T-helper 17 cell (primary cell): ENCODE data around the gene SHISAL2A. TPM values are rescaled to one million over a fixed set of nuclear protein-coding genes. Genes with fewer than 3 reads are reported as not detected.
A peak's percentile ranks its signal among the peaks of the same experiment; 100 is the strongest.

Experiments used
- ATAC-seq: fragments of 150-1000 bp; cut with Tn5 transposase; 2 replicates; pipeline ENCODE4 v1.10.0; 2021; ENCODE audit warnings: mild to moderate bottlenecking, moderate library complexity
- DNase-seq, 3 donors: peaks; one replicate each; pipeline versions ENCODE4 v3.0.0 to v3.0.0-alpha.2; 2020 to 2021
- H3K9me3 ChIP-seq: one replicate; pipeline ENCODE4 v1.7.0; 2013; ENCODE audit warnings: low read length, mild to moderate bottlenecking; ENCODE audit not compliant: control insufficient read depth, poor library complexity, severe bottlenecking
- H3K27ac Mint-ChIP-seq: one replicate; pipeline ENCODE4 v1.8.0; 2022; ENCODE audit warnings: mild to moderate bottlenecking, moderate library complexity, mixed read lengths
- H3K27me3 Mint-ChIP-seq: one replicate; pipeline ENCODE4 v1.8.0; 2022; ENCODE audit warnings: mixed read lengths
- H3K36me3 Mint-ChIP-seq: one replicate; pipeline ENCODE4 v1.8.0; 2022; ENCODE audit warnings: low read depth, mixed read lengths
- H3K4me1 Mint-ChIP-seq: one replicate; pipeline ENCODE4 v1.8.0; 2022; ENCODE audit warnings: mild to moderate bottlenecking, mixed read lengths
- H3K4me3 Mint-ChIP-seq: one replicate; pipeline ENCODE4 v1.8.0; 2022; ENCODE audit warnings: mild to moderate bottlenecking, moderate library complexity, mixed read lengths
- total RNA-seq, 4 donors: library from RNA in 2 of 4; stranded (reverse) in 2 of 4; gene quantifications; one replicate each; pipeline ENCODE4 v1.2.3 and lab custom pipeline; 2022 to 2026

Gene SHISAL2A
- total RNA-seq, 2 donors from 2014 or later = 33.1 to 41.9 TPM

DNA sequence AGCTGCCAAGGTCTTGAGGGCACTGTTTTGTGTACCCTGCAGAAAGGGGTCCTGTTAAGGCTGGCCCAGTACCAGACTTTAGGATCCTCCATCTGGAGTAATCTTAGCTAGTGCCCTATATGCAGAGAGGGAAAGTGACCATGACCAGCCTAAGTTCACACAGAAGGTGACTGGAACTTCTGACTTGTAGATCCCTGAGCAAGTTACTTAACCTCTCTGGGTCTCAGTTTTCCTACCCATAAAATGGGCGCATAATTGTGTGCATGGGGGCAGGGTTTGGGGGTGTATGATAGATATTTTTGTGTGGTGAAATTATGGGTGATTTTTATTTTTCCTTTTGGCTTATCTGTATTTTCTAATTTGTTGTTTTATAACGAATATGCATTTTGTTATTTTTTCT, 3.3 kb upstream of the SHISAL2A start:
- peaks cover 7% of the 10 kb centered on the region for H3K36me3 Mint-ChIP-seq
- H3K9me3 ChIP-seq = no peaks in the 10 kb centered on the region
- H3K27ac Mint-ChIP-seq = no peak overlapping the region
- ATAC-seq = no peak
- no peak overlapping the region for H3K4me3 Mint-ChIP-seq
- peaks cover 41% of the 10 kb centered on the region for H3K4me1 Mint-ChIP-seq
- no peaks in the 10 kb centered on the region for H3K27me3 Mint-ChIP-seq
- no peak for DNase-seq

DNA sequence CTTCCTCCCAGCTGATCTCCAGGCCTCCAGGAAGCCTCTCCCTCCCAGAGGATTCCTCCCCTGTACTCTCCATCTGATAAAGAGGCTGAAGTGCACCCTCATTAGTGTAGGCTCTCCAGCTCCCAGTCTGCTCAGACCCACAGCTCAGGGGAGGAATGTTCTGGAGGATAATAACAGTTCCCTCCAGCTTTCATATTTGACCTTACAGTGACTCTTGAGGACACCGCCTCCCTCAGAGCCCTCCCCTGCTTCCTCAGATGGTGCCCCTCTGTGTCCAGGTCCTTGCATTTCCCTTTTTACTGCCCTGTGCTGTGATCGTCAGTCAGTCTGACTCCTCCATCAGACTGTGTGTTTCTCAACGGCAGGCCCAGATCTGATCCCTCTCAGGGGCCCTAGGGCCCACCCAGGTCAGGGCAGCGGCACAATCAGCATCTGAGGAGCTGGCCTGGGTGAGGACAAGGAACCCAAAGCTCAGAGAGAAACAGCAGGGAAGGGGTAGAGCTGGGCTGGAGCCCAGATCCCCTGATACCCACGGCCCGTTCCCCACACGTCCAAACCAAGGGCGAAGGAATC, 1.1 kb upstream of the SHISAL2A start:
- DNase-seq = no peak

DNA sequence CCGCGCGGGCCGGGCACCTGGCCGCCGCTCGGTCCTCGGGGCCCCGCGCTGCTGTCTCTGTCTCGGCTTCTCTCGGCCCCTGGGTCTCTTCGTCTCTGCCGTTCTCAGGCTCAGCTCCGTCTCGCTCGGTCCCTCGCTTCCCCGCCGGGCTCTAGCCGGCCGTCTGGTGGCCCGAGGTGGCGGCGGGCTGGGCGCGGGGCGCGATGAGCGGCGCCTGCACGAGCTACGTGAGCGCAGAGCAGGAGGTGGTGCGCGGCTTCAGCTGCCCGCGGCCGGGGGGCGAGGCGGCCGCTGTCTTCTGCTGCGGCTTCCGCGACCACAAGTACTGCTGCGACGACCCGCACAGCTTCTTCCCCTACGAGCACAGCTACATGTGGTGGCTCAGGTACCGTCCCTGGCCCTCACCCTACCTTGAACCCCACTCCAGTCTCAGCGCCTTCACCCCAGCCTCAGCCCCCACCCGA, 355 bp downstream of the SHISAL2A start:
- Mint-ChIP-seq H3K4me1 (peaks cover 57% of the 10 kb centered on the region), H3K4me3 (peak overlapping the region; percentile 94), H3K36me3 (peaks cover 6% of the 10 kb centered on the region), H3K27me3 (no peaks in the 10 kb centered on the region), H3K27ac (peak overlapping the region; percentile 100)
- peak; percentile 22 to 25 (median 24) for DNase-seq
- ATAC-seq = peak; percentile 16
- H3K9me3 ChIP-seq = no peaks in the 10 kb centered on the region

More for the DNA sequence above, 1.1 kb upstream of the SHISAL2A start:
- H3K27ac Mint-ChIP-seq = peak overlapping the region; percentile 100
- peaks cover 46% of the 10 kb centered on the region for H3K4me1 Mint-ChIP-seq
- no peaks in the 10 kb centered on the region for H3K9me3 ChIP-seq
- H3K36me3 Mint-ChIP-seq = peaks cover 7% of the 10 kb centered on the region
- H3K27me3 Mint-ChIP-seq = no peaks in the 10 kb centered on the region
- H3K4me3 Mint-ChIP-seq = peak overlapping the region; percentile 94
- ATAC-seq = no peak

DNA sequence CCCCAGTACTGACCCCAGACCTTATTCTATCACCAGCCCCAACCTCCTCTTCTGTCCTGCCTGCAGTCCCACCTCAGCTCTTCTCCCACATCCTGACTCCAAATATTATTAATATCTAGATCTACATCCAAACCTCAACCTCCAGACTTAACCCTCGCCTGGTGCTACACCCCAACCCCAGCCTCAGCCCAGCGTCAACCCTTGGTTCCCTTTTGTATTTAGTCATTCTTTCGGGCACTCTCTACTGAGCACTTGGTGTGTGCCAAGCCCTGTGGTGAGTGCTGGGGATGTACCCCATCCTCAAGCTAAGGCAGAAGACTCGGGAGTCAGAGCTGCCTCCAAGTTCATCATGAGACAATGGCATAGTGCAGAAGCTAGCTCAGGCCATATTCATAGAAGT, 1.1 kb downstream of the SHISAL2A start:
- H3K4me3 Mint-ChIP-seq = peak overlapping the region; percentile 94
- H3K9me3 ChIP-seq = no peaks in the 10 kb centered on the region
- DNase-seq (no peak), ATAC-seq (no peak)
- H3K4me1 Mint-ChIP-seq = peaks cover 61% of the 10 kb centered on the region
- peaks cover 7% of the 10 kb centered on the region for H3K36me3 Mint-ChIP-seq
- H3K27me3 Mint-ChIP-seq = no peaks in the 10 kb centered on the region
- H3K27ac Mint-ChIP-seq = peak overlapping the region; percentile 100

DNA sequence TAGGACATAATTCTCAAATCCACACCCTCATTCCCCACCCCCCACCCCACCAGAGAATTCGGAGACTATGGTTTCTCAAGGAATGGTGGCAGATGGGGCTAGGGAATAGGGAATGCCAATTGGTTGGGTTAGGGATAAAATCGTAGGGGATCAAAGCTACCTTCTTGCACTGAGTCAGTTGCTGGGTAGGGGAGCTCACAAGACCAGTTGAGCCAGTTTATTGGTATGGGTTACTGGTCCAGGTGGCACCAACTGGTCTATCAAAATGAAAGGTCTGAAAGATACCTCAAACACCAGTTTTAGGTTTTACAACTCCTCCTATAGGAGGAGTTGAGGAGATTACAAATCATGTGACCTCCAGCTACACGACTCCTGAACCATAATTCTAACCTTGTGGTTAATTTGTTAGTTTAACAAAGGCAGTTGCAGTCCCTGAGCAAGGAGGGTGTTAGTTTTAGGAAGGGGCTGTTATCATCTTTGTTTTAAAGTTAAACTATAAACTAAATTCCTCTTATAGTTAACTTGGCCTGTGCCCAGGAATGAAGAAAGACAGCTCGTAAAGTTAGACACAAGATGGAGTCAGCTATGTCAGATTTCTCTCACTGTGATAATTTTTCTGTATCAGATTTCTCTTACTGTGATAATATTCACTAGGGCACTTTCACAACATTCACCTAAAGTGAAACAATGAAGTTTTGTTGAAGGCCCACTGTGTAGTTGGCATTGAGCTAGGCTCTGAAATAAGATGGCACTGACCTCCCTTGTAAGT, 2.5 kb downstream of the SHISAL2A start:
- H3K4me3 Mint-ChIP-seq = peak overlapping the region; percentile 69
- H3K27ac Mint-ChIP-seq = peak overlapping the region; percentile 100
- peaks cover 7% of the 10 kb centered on the region for H3K36me3 Mint-ChIP-seq
- H3K9me3 ChIP-seq = no peaks in the 10 kb centered on the region
- ATAC-seq (no peak), DNase-seq (no peak)
- H3K4me1 Mint-ChIP-seq = peaks cover 57% of the 10 kb centered on the region
- no peaks in the 10 kb centered on the region for H3K27me3 Mint-ChIP-seq

DNA sequence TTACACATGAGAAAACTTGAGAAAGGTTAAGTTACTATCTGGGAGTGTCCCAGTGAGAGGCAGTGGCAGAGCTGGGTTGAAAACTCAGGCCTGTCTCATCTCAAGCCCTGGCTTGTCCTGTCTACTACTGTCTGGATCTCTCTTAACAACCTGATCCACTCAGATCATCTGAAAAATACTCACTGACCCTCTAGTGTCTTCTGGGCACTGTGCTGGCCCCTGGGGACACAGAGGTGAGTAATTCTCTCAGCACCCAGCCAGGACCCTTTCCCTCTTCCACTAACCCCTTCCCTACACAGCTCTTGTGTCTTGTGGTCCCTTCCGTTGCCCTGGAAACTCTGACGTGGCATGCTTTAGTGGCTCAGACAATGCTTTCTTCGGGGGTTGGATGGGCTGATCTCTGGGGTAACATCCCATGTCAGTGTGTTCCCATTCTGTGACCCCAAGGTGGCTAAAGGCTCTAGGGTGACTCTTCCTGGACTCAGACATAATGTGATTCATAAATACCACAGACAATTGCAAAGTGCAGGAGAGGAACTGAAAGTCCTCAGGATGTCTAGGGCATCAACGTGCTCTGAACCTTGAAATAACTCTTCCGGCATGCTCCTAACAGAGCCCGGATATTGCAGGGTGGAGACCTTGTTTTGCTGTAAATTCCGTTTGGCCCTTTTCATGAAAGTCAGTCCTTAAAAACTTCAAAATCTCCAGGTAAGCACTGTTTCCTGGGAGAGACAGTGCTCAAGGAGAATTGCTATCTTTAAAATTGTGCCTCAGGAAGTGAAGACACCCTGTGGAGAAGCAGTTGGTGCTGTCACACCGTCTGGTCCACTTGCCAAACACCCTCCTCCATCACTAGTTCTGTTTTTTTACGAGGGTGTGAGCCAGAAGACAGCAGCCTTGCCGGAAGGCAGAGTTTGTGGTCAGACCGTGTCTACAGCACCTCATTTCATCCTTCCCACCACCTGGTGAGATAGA, 4.0 kb downstream of the SHISAL2A start:
- peaks cover 12% of the 10 kb centered on the region for H3K36me3 Mint-ChIP-seq
- H3K4me3 Mint-ChIP-seq = peak overlapping the region; percentile 95
- DNase-seq = peak; percentile 22 to 55 (median 47)
- no peaks in the 10 kb centered on the region for H3K27me3 Mint-ChIP-seq
- peak; percentile 75 for ATAC-seq
- peak overlapping the region; percentile 100 for H3K27ac Mint-ChIP-seq
- H3K9me3 ChIP-seq = no peaks in the 10 kb centered on the region
- peaks cover 58% of the 10 kb centered on the region for H3K4me1 Mint-ChIP-seq

DNA sequence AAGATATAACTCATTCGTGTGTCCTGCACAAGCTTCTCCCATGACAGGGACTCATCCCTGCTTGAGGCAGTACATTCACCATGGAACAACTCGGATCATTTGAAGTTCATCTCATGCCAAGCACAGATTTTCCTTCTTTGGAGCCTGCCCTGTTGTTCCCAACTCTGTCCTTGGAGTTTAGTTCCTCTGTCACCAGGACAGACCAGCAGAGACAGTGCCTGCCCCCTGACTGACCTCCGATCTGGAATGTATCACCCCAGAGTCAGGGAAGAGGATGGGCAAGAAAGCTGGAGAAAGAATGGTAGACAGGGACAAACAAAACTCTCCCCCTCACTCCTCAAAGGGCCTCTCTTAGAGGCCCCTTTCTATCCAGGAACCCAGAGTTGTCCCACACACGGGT, 5.0 kb downstream of the SHISAL2A start:
- H3K27ac Mint-ChIP-seq = peak overlapping the region; percentile 100
- ATAC-seq = no peak
- H3K36me3 Mint-ChIP-seq = peaks cover 12% of the 10 kb centered on the region
- H3K27me3 Mint-ChIP-seq = no peaks in the 10 kb centered on the region
- no peaks in the 10 kb centered on the region for H3K9me3 ChIP-seq
- DNase-seq = no peak
- peaks cover 58% of the 10 kb centered on the region for H3K4me1 Mint-ChIP-seq
- peak overlapping the region; percentile 95 for H3K4me3 Mint-ChIP-seq

DNA sequence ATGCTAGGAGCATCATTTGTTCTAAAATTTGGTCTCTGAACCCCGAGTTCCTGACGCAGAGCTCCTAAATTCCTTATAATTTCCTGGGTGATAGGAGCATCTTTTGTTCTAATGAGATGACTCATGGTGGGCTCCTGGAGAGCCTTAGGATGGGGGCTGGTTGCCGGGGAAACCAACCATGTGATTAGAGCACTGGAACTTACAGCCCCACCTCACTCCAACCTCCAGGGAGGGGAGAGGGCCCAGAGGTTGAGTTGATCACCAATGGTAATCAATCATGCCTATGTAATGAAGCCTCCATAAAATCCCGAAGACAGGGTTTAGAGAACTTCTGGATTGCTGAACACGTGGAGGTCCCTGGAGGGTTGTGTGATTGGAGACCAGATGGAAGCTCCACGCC, 7.7 kb downstream of the SHISAL2A start:
- no peaks in the 10 kb centered on the region for H3K27me3 Mint-ChIP-seq
- peaks cover 11% of the 10 kb centered on the region for H3K36me3 Mint-ChIP-seq
- H3K4me1 Mint-ChIP-seq = peaks cover 43% of the 10 kb centered on the region
- no peak for DNase-seq
- no peaks in the 10 kb centered on the region for H3K9me3 ChIP-seq
- peak overlapping the region; percentile 46 for H3K27ac Mint-ChIP-seq
- no peak overlapping the region for H3K4me3 Mint-ChIP-seq
- no peak for ATAC-seq

DNA sequence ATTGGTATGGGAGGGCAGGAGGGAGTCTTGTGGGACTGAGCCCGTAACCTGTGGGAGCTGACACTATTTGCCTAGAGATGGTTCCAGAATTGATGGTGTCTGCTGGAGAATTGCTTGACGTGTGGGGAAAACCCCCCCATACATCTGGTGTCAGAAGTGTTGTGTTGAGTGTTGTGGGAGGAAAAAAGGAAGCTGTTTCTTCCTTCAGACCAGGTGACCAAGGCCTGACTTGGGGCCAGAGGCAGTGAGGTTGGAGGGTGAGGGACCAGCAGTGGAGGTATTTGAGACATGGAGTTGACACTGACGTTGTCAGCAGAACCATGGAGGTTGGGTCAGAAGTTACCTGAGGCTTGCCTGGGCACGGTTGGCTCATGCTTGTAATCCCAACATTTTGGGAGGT, 8.3 kb downstream of the SHISAL2A start:
- peaks cover 11% of the 10 kb centered on the region for H3K36me3 Mint-ChIP-seq
- peaks cover 43% of the 10 kb centered on the region for H3K4me1 Mint-ChIP-seq
- no peaks in the 10 kb centered on the region for H3K9me3 ChIP-seq
- ATAC-seq (no peak), DNase-seq (no peak)
- H3K27me3 Mint-ChIP-seq = no peaks in the 10 kb centered on the region
- peak overlapping the region; percentile 52 for H3K4me3 Mint-ChIP-seq
- H3K27ac Mint-ChIP-seq = peak overlapping the region; percentile 46

DNA sequence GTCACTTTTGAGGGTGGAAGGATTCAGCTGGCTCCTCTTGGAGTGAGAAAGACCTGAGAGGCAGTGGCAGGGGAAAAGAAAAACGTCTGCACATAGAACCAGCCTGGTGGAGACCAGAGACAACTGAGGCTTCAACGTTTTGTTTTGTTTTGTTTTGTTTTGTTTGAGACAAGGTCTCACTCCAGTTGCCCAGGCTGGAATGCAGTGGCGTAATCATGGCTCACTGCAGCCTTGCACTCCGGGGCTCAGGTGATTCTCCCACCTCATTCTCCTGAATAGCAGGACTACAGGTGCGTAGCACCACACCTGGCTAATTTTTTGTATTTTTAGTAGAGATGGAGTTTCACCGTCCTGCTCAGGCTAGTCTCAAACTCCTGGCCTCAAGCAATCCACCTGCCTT, 12.3 kb downstream of the SHISAL2A start:
- Mint-ChIP-seq H3K4me1 (peaks cover 25% of the 10 kb centered on the region), H3K36me3 (peaks cover 14% of the 10 kb centered on the region), H3K4me3 (no peak overlapping the region), H3K27ac (no peak overlapping the region), H3K27me3 (no peaks in the 10 kb centered on the region)
- no peak for DNase-seq
- no peak for ATAC-seq
- H3K9me3 ChIP-seq = no peaks in the 10 kb centered on the region

DNA sequence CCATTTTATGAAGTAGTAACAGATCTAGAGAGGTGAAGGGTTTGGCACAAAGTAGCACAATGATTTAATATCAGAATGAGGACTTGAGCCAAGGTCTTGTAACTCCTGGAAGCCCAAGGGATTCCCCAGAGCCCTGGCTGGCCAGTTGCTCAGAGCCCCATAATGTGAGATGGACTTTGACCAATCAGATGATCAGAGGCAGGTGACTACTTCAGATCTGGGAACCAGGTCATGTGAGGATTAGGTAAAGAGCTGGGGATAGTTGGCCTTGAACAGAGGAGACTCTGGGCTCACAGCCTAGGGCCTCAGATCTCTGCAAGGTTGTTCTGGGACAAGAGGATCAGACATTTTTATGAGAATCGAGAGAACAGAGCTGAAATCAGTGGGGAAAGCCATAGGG, 18.9 kb downstream of the SHISAL2A start:
- Mint-ChIP-seq H3K4me3 (no peak overlapping the region), H3K27me3 (no peaks in the 10 kb centered on the region), H3K4me1 (peaks cover 13% of the 10 kb centered on the region), H3K36me3 (peaks cover 8% of the 10 kb centered on the region), H3K27ac (peak overlapping the region; percentile 24)
- ATAC-seq (no peak), DNase-seq (no peak)
- H3K9me3 ChIP-seq = no peaks in the 10 kb centered on the region

DNA sequence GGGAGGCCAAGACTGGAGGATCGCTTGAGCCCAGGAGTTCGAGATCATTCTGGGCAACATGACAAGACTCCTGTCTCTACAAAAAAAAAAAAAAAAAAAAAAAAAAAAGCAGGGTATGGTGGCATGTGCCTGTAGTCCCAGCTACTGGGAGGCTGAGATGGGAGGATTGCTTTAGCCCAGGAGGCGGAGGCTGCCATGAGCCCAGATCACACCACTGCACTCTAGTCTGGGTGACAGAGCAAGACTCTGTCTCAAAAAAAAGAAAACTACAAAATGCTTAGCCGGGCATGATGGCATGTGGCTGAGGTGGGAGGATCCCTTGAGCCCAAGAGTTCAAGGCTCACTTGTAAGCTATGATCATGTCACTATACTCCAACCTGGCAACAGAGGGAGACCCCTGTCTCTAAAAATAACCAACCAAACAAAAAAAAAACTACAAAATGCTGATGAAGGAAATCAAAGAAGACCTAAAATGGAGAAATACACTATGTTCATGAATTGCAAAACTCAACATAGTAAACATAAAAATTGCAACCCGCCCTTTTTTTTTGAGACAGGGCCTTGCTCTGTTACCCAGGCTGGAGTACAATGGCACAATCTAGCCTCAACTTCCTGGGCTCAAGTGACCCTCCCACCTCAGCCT, 20.4 kb downstream of the SHISAL2A start:
- H3K4me3 Mint-ChIP-seq = no peak overlapping the region
- H3K27me3 Mint-ChIP-seq = no peaks in the 10 kb centered on the region
- H3K36me3 Mint-ChIP-seq = peaks cover 7% of the 10 kb centered on the region
- H3K9me3 ChIP-seq = no peaks in the 10 kb centered on the region
- no peak for DNase-seq
- H3K27ac Mint-ChIP-seq = peak overlapping the region; percentile 81
- peaks cover 13% of the 10 kb centered on the region for H3K4me1 Mint-ChIP-seq
- ATAC-seq = no peak
